IPS DF 6.9 (cell line): ENCODE data around the gene FLT1.

Experiments
- DNase-seq: peaks from one replicate; pipeline ENCODE4 v3.0.0-alpha.2; 2013; ENCODE audit warnings: low read depth, low spot score
- H3K27ac ChIP-seq: one replicate; pipeline ENCODE4 v1.5.1; 2013; ENCODE audit warnings: low read length, control low read depth
- H3K27me3 ChIP-seq: 2 replicates; pipeline ENCODE4 v1.6.1; 2013; ENCODE audit warnings: mild to moderate bottlenecking, low read length; ENCODE audit not compliant: control insufficient read depth, insufficient read depth
- H3K36me3 ChIP-seq: 2 replicates; pipeline ENCODE4 v1.6.1; 2013; ENCODE audit warnings: low read length; ENCODE audit not compliant: control insufficient read depth, insufficient read depth
- H3K4me1 ChIP-seq: 2 replicates; pipeline ENCODE4 v1.6.1; 2013; ENCODE audit warnings: low read length; ENCODE audit not compliant: control insufficient read depth, insufficient read depth
- H3K4me3 ChIP-seq: 2 replicates; pipeline ENCODE4 v1.5.1; 2013; ENCODE audit warnings: mild to moderate bottlenecking, low read length
- H3K9me3 ChIP-seq: 2 replicates; pipeline ENCODE4 v1.6.1; 2013; ENCODE audit warnings: low read length, inconsistent platforms; ENCODE audit not compliant: control insufficient read depth, insufficient read depth
- WGBS: extraction: QIAGEN DNeasy Blood & Tissue Kit; methylation state at CpG from one replicate; pipeline ENCODE4 v1.1.7; 2013; ENCODE audit warnings: mixed read lengths, missing lambda C conversion rate; ENCODE audit not compliant: insufficient read length, insufficient coverage; 5-methylcytosine and 5-hydroxymethylcytosine counted together

The FLT1 gene

DNA sequence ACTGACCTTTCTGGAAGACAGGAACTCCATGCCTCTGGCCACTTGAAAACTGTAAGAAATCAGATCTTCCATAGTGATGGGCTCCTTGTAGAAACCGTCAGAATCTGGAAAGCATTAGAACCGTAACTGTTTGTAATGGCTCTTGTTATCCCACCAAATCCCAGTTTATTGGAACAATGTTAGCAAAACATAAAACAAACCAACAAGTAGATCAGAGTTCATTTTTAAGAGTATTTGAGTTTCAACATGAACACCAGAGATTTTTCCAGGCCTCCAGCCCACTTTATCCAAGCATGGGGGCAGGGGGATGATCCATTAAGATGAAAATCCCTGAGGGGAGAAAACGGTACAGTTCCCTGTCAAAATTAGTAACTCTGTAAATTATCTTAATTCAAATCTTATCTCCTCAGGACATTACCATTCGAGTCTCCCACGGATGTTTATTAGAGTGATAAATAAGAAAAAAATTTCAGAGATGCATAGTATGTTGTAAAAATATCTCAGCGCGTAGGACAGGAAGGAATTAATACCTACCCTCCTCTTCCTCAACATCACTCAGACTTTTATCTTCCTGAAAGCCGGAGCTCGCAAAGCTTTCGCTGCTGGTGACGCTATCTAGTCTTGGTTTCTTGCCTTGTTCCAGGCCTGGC lies 172.5 kb downstream of the FLT1 start:
- Histone ChIP-seq H3K27ac (no peak overlapping the region), H3K4me3 (no peak overlapping the region), H3K27me3 (no peaks in the 10 kb centered on the region), H3K9me3 (no peaks in the 10 kb centered on the region), H3K4me1 (no peaks in the 10 kb centered on the region), H3K36me3 (no peaks in the 10 kb centered on the region)
- WGBS: no CpG with 5 or more reads among the region's 11 CpGs
- DNase-seq: no peak

DNA sequence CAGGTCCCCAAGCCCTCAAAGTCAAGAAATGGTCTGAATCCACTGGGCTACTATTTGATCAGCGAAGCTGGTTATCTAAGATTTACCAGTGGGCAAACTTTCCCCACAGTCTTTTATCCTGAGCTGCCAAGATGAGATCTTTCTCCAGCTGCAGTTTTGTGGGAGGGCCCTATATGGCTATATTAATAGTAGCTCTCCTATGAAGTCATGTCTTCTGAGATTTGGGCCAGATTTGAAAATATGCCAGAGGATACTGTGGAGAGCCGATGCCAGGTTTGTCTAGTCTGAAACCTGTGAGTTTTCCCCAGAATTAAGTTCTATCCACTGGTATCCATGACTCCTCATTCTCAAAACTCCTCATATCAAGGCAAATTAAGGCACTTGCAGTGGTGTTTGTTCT lies 173.2 kb downstream of the FLT1 start:
- Histone ChIP-seq H3K9me3 (no peaks in the 10 kb centered on the region), H3K27ac (no peak overlapping the region), H3K4me3 (no peak overlapping the region), H3K36me3 (no peaks in the 10 kb centered on the region), H3K27me3 (no peaks in the 10 kb centered on the region), H3K4me1 (no peaks in the 10 kb centered on the region)
- WGBS: no CpG with 5 or more reads among the region's 2 CpGs
- DNase-seq: no peak

DNA sequence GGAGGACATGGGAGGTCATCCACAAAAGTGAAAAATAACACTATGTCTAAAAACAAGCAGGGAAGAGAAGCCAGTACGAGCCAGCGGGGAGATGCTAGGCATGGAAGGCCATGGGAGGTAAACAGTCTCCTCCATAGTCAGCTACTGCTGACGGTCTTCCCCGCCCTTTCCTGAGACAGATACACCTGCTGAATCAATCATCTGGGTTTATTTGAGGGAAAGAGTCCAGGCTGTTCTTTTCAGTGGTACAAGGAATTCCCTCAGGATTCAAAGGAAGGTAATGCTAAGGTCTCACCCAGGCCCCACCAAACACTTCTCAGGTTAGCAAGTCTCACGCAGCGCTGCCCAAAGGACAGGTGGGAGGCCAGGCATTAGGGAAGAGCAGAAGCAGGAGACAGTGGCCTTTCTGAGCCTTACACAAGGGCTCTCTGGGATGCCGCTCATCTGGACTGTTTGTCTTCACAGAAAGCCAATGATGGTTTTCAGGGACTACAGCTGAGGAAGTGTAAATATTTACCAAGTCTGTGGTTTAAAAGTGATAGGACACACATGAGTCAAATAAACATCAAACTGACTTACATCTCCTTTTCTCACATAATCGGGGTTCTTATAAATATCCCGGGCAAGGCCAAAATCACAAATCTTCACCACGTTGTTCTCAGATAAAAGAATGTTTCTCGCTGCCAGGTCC lies 173.9 kb downstream of the FLT1 start:
- no CpG with 5 or more reads among the region's 11 CpGs for WGBS
- no peak overlapping the region for H3K4me3 ChIP-seq

GRCh38 chr13:28320209-28320608 lies 174.7 kb downstream of the FLT1 start:
- DNase-seq: no peak
- H3K36me3 ChIP-seq: no peaks in the 10 kb centered on the region
- H3K27ac ChIP-seq: no peak overlapping the region
- H3K4me3 ChIP-seq: no peak overlapping the region
- WGBS: no CpG with 5 or more reads among the region's 6 CpGs
- no peaks in the 10 kb centered on the region for H3K9me3 ChIP-seq
- H3K27me3 ChIP-seq: no peaks in the 10 kb centered on the region
- no peaks in the 10 kb centered on the region for H3K4me1 ChIP-seq

More for the DNA sequence above, 173.9 kb downstream of the FLT1 start:
- DNase-seq: no peak
- Histone ChIP-seq H3K27ac (no peak overlapping the region), H3K9me3 (no peaks in the 10 kb centered on the region), H3K36me3 (no peaks in the 10 kb centered on the region), H3K27me3 (no peaks in the 10 kb centered on the region), H3K4me1 (no peaks in the 10 kb centered on the region)

DNA sequence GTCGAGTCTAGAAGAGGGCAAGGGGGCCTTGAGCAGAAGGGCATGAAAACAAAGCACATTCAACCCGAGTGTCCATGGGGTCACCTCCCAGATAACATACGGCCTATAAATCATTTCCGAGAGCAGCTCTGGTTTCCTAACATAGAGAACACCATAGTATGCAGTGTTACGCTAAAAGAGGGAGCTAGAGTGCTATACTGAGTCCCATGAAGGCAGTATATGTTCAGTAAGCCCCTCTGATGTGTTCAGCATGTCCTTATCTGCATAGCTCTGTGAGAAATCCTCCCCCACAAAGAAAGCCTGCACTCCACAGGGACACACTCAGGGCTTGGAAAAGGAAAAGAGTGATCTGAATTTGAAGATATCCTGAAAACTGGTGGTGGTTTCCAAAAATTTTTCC lies 175.4 kb downstream of the FLT1 start:
- H3K9me3 ChIP-seq: no peaks in the 10 kb centered on the region
- WGBS: no CpG with 5 or more reads among the region's 5 CpGs

GRCh38 chr13:28318496-28318895 lies 176.4 kb downstream of the FLT1 start:
- WGBS: no CpG with 5 or more reads among the region's 7 CpGs
- Histone ChIP-seq H3K27ac (no peak overlapping the region), H3K9me3 (no peaks in the 10 kb centered on the region), H3K4me1 (no peaks in the 10 kb centered on the region), H3K4me3 (no peak overlapping the region), H3K27me3 (no peaks in the 10 kb centered on the region), H3K36me3 (no peaks in the 10 kb centered on the region)
- no peak for DNase-seq

More for the DNA sequence above, 175.4 kb downstream of the FLT1 start:
- H3K4me1 ChIP-seq: no peaks in the 10 kb centered on the region
- no peaks in the 10 kb centered on the region for H3K36me3 ChIP-seq
- DNase-seq: no peak
- no peaks in the 10 kb centered on the region for H3K27me3 ChIP-seq
- H3K27ac ChIP-seq: no peak overlapping the region
- no peak overlapping the region for H3K4me3 ChIP-seq

DNA sequence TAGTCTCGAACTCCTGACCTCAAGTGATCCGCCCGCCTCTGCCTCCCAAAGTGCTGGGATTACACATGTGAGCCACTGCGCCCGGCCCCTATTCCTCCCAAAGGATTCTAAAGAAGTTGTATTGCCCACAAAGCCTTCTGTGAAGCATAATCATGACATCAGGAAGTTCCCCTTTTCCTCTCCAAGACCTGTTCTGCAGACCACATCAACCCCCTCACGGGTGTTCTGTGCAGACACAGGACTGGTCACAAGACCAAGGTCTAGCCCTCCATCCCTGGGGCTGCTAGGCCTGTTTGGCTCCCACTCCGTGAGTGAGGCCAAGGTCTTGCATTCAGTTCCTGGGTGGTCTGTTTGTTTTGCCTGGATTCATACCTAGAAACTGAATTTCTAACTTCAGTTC lies 178.1 kb downstream of the FLT1 start:
- Histone ChIP-seq H3K4me3 (no peak overlapping the region), H3K9me3 (no peaks in the 10 kb centered on the region), H3K27ac (no peak overlapping the region), H3K36me3 (peaks cover 2% of the 10 kb centered on the region; the same call in 1 of the 2 replicates), H3K27me3 (no peaks in the 10 kb centered on the region), H3K4me1 (no peaks in the 10 kb centered on the region)
- no CpG with 5 or more reads among the region's 7 CpGs for WGBS
- no peak for DNase-seq

- no CpG with 5 or more reads among the region's 5 CpGs for WGBS
- DNase-seq: no peak
- Histone ChIP-seq H3K27me3 (no peaks in the 10 kb centered on the region), H3K9me3 (no peaks in the 10 kb centered on the region), H3K36me3 (peaks cover 2% of the 10 kb centered on the region; the same call in 1 of the 2 replicates), H3K27ac (no peak overlapping the region), H3K4me1 (no peaks in the 10 kb centered on the region), H3K4me3 (no peak overlapping the region)
Observed at GRCh38 chr13:28316129-28316528, 178.8 kb downstream of the FLT1 start.

- H3K36me3 ChIP-seq: peaks cover 2% of the 10 kb centered on the region; the same call in 1 of the 2 replicates
- H3K4me3 ChIP-seq: no peak overlapping the region
- no peak for DNase-seq
- H3K9me3 ChIP-seq: no peaks in the 10 kb centered on the region
- WGBS: no CpG with 5 or more reads among the region's 6 CpGs
- H3K27me3 ChIP-seq: no peaks in the 10 kb centered on the region
- H3K4me1 ChIP-seq: no peaks in the 10 kb centered on the region
- no peak overlapping the region for H3K27ac ChIP-seq
Observed at GRCh38 chr13:28314879-28315278, 180.0 kb downstream of the FLT1 start.

- WGBS: no CpG with 5 or more reads among the region's 6 CpGs
- no peaks in the 10 kb centered on the region for H3K27me3 ChIP-seq
- no peaks in the 10 kb centered on the region for H3K9me3 ChIP-seq
- no peaks in the 10 kb centered on the region for H3K4me1 ChIP-seq
- no peak overlapping the region for H3K27ac ChIP-seq
- no peak for DNase-seq
- H3K36me3 ChIP-seq: peaks cover 2% of the 10 kb centered on the region; the same call in 1 of the 2 replicates
- H3K4me3 ChIP-seq: no peak overlapping the region
Observed at GRCh38 chr13:28313579-28313978, 181.3 kb downstream of the FLT1 start.

DNA sequence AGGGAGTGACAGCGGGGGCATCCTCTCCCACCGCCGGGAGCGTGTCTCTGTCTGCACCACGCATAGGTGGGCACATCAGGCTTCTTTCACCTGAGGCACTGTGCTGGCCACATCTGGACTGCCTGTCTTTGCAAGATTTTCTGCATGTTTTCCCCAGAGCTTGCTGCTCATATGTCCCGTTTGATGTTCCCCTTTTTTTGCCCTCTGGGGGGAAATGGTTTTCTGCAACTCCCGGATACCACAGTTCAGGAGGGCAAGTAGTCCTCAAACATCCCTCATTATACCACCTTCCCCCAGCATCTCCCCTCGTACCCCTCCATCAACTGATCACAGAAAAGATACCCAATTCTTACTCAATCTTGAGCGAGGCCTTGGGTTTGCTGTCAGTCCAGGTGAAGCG lies 188.6 kb downstream of the FLT1 start:
- peaks cover 5% of the 10 kb centered on the region for H3K4me1 ChIP-seq
- DNase-seq: no peak
- no peak overlapping the region for H3K4me3 ChIP-seq
- H3K27me3 ChIP-seq: no peaks in the 10 kb centered on the region
- H3K9me3 ChIP-seq: no peaks in the 10 kb centered on the region
- no peak overlapping the region for H3K27ac ChIP-seq
- no CpG with 5 or more reads among the region's 10 CpGs for WGBS
- no peaks in the 10 kb centered on the region for H3K36me3 ChIP-seq
